SK-N-SH (cell line): Measurements from ENCODE around the gene ENTHD1. TPM values are rescaled to one million over a fixed set of nuclear protein-coding genes. Genes with fewer than 3 reads are reported as not detected.

Experiments
- CTCF ChIA-PET: fragments of 300-600, 350-600 bp; formaldehyde crosslinking; extraction: SDS; loops from one replicate; lab custom pipeline; 2021; lab: Yijun Ruan, JAX
- POLR2A ChIA-PET: fragments of 350-600 bp; sonication (Branson Sonifier 250); formaldehyde crosslinking; extraction: SDS; loops from one replicate; lab custom pipeline; 2020; ENCODE audit warnings: antibody characterized with exemption, inconsistent platforms; lab: Yijun Ruan, JAX
- DNase-seq: peaks from one replicate; pipeline ENCODE4 v3.0.0; 2012
- H2AFZ ChIP-seq: fragments of 200-600 bp; sonication (generic); 2 replicates; pipeline ENCODE4 v1.8.1; 2016; ENCODE audit warnings: antibody characterized with exemption, mild to moderate bottlenecking, low read depth
- H3F3A ChIP-seq: fragments of 200-600 bp; sonication (generic); replicated peaks from 2 replicates; pipeline ENCODE3; 2016; ENCODE audit warnings: antibody characterized with exemption, mild to moderate bottlenecking; ENCODE audit not compliant: insufficient read depth
- H3K27ac ChIP-seq, 2 experiments: fragments of 200-500 bp in 1 of 2; fragments of 200-600 bp in 1 of 2; sonication (Bioruptor generic) in 1 of 2; sonication (generic), shearing (Covaris generic) in 1 of 2; 2 replicates each; pipeline versions ENCODE4 v1.5.1 to v1.6.1; 2014 to 2016; ENCODE audit warnings: low read depth in 2 of 2, inconsistent platforms in 1 of 2, low read length in 1 of 2, mild to moderate bottlenecking in 1 of 2, mixed read lengths in 1 of 2
- H3K27me3 ChIP-seq: fragments of 200-600 bp; sonication (generic), shearing (Covaris generic); 2 replicates; pipeline ENCODE4 v1.6.1; 2016; ENCODE audit warnings: mixed run types; ENCODE audit not compliant: insufficient read depth
- H3K36me3 ChIP-seq, 2 experiments: fragments of 200-500 bp in 1 of 2; fragments of 200-600 bp in 1 of 2; sonication (Bioruptor generic) in 1 of 2; sonication (generic) in 1 of 2; replicated peaks in 1 of 2; 2 replicates each; pipeline versions ENCODE3 to v1.5.1; 2014 to 2016; ENCODE audit warnings: low read length in 1 of 2, mild to moderate bottlenecking in 1 of 2; ENCODE audit not compliant: insufficient read depth in 2 of 2, control insufficient read depth in 1 of 2
- H3K4me1 ChIP-seq, 2 experiments: fragments of 200-500 bp in 1 of 2; fragments of 200-600 bp in 1 of 2; sonication (Bioruptor generic) in 1 of 2; sonication (generic), shearing (Covaris generic) in 1 of 2; 2 replicates each; pipeline versions ENCODE4 v1.5.1 to v1.6.1; 2014 to 2016; ENCODE audit warnings: low read depth in 1 of 2, low read length in 1 of 2, mixed run types in 1 of 2; ENCODE audit not compliant: insufficient read depth in 2 of 2, control insufficient read depth in 1 of 2
- H3K4me2 ChIP-seq: fragments of 200-600 bp; sonication (generic), shearing (Covaris generic); 2 replicates; pipeline ENCODE4 v1.6.1; 2017; ENCODE audit warnings: mixed run types
- H3K4me3 ChIP-seq, 2 experiments: fragments of 200-500 bp in 1 of 2; fragments of 200-600 bp in 1 of 2; sonication (Bioruptor generic) in 1 of 2; sonication (generic), shearing (Covaris generic) in 1 of 2; 2 replicates each; pipeline versions ENCODE4 v1.5.1 to v1.8.1; 2014 to 2016; ENCODE audit warnings: low read depth in 2 of 2, inconsistent platforms in 1 of 2, low read length in 1 of 2, mild to moderate bottlenecking in 1 of 2, mixed read lengths in 1 of 2, moderate library complexity in 1 of 2
- H3K79me2 ChIP-seq: fragments of 200-600 bp; sonication (generic); 2 replicates; pipeline ENCODE4 v1.8.1; 2017; ENCODE audit warnings: mild to moderate bottlenecking; ENCODE audit not compliant: insufficient read depth
- H3K9ac ChIP-seq: fragments of 200-600 bp; sonication (generic); 2 replicates; pipeline ENCODE4 v1.6.1; 2017; ENCODE audit warnings: mixed run types
- H3K9me2 ChIP-seq: fragments of 200-600 bp; sonication (generic); 2 replicates; pipeline ENCODE4 v1.6.1; 2017; ENCODE audit warnings: mixed run types
- H3K9me3 ChIP-seq: fragments of 200-600 bp; sonication (generic); 2 replicates; pipeline ENCODE4 v1.6.1; 2017; ENCODE audit warnings: mixed run types, mild to moderate bottlenecking, moderate library complexity
- H4K20me1 ChIP-seq: fragments of 200-600 bp; sonication (generic); 2 replicates; pipeline ENCODE4 v1.6.1; 2017; ENCODE audit warnings: mild to moderate bottlenecking, mixed run types; ENCODE audit not compliant: insufficient read depth
- CHD2 ChIP-seq: fragments of 150-350 bp; IDR thresholded peaks from 2 replicates; pipeline ENCODE4 v1.6.1; 2018; ENCODE audit warnings: low read length; ENCODE audit not compliant: partially characterized antibody
- EP300 ChIP-seq, 2 experiments: IDR thresholded peaks; 2 replicates each; pipeline versions ENCODE4 v1.4.0 to v1.6.1; 2012; ENCODE audit warnings: borderline replicate concordance in 1 of 2, low read depth in 1 of 2, low read length in 1 of 2
- FOSL2 ChIP-seq: IDR thresholded peaks from 2 replicates; pipeline ENCODE4 v1.4.0; 2012; ENCODE audit warnings: low read depth, mild to moderate bottlenecking, moderate library complexity, borderline replicate concordance
- FOXJ3 ChIP-seq: sonication (generic); formaldehyde crosslinking; IDR thresholded peaks from 2 replicates; pipeline ENCODE4 v1.5.1; 2020; ENCODE audit warnings: mild to moderate bottlenecking, missing genetic modification reagents
- GATA2 ChIP-seq: sonication (generic); formaldehyde crosslinking; IDR thresholded peaks from 2 replicates; pipeline ENCODE4 v1.5.0; 2020; ENCODE audit warnings: mild to moderate bottlenecking, missing genetic modification reagents
- MEF2A ChIP-seq: IDR thresholded peaks from 2 replicates; pipeline ENCODE4 v1.4.0; 2012; ENCODE audit warnings: low read depth, borderline replicate concordance
- MXI1 ChIP-seq: IDR thresholded peaks from 2 replicates; pipeline ENCODE4 v1.6.1; 2012; ENCODE audit warnings: mild to moderate bottlenecking, low read depth, low read length, improper control_type of control experiment
- NFIC ChIP-seq: IDR thresholded peaks from 2 replicates; pipeline ENCODE4 v1.4.0; 2012; ENCODE audit warnings: borderline replicate concordance
- NRF1 ChIP-seq: IDR thresholded peaks from 2 replicates; pipeline ENCODE4 v1.6.1; 2012; ENCODE audit warnings: low read depth, mild to moderate bottlenecking, low read length
- PBX3 ChIP-seq: IDR thresholded peaks from 2 replicates; pipeline ENCODE4; 2012
- RAD21 ChIP-seq: IDR thresholded peaks from 2 replicates; pipeline ENCODE4 v1.6.1; 2012; ENCODE audit warnings: mild to moderate bottlenecking, low read length
- RXRA ChIP-seq: IDR thresholded peaks from 2 replicates; pipeline ENCODE4 v1.4.0; 2012; ENCODE audit warnings: low read depth, mild to moderate bottlenecking, borderline replicate concordance
- SIN3A ChIP-seq: IDR thresholded peaks from 2 replicates; pipeline ENCODE4 v1.6.1; 2012; ENCODE audit warnings: low read depth, mild to moderate bottlenecking, low read length, moderate library complexity, borderline replicate concordance
- SMC3 ChIP-seq: IDR thresholded peaks from 2 replicates; pipeline ENCODE4 v1.6.1; 2012; ENCODE audit warnings: low read depth, low read length, improper control_type of control experiment
- TCF12 ChIP-seq: IDR thresholded peaks from 2 replicates; pipeline ENCODE4 v1.4.0; 2012
- YY1 ChIP-seq: IDR thresholded peaks from 2 replicates; pipeline ENCODE4 v1.4.0; 2012; ENCODE audit warnings: low read depth, mild to moderate bottlenecking
- WGBS: methylation state at CpG from one replicate; pipeline ENCODE4 v1.1.6; 2017; ENCODE audit warnings: low lambda C conversion rate; 5-methylcytosine and 5-hydroxymethylcytosine counted together
- polyA plus RNA-seq, 3 experiments: library from polyadenylated mRNA; depleted of rRNA; stranded (reverse); fragments of >200 nt; gene quantifications; 2 replicates each; pipeline ENCODE4 v1.2.3, GENCODE V29; 2012
- TF ChIP-seq, protein P1 (sequence below): fragments of 150-350 bp; IDR thresholded peaks from 2 replicates; pipeline ENCODE4 v1.6.1; 2017; ENCODE audit warnings: antibody characterized with exemption, low read length, low read depth, borderline replicate concordance
- TF ChIP-seq, protein P2 (sequence below): IDR thresholded peaks from 2 replicates; pipeline ENCODE4 v1.6.1; 2012; ENCODE audit warnings: mild to moderate bottlenecking, low read depth, low read length, moderate library complexity
- TF ChIP-seq, protein P3 (sequence below): IDR thresholded peaks from 2 replicates; pipeline ENCODE4 v1.4.0; 2012; ENCODE audit warnings: low read depth, borderline replicate concordance
- TF ChIP-seq, protein P4 (sequence below): fragments of 150-350 bp; IDR thresholded peaks from 2 replicates; pipeline ENCODE4 v1.6.1; 2016; ENCODE audit warnings: mild to moderate bottlenecking, low read depth, low read length

The ENTHD1 gene
- polyA plus RNA-seq, 1 of the 3 experiments (the other 2 are of a cell fraction), result not detected

GRCh38 chr22:39917197-39917643, 23.7 kb upstream of the ENTHD1 start:
- 44% methylated on average over 4 of the region's 5 CpGs for WGBS
- Histone ChIP-seq H3K9me2 (no peaks in the 10 kb centered on the region), H3K27ac (no peak overlapping the region), H3K4me1 (peaks cover 0 to 4% of the 10 kb centered on the region in 2 experiments; a peak in 1 of 4 replicates), H2AFZ (no peak overlapping the region), H3K9ac (no peak overlapping the region), H3F3A (no peaks in the 10 kb centered on the region), H3K79me2 (no peaks in the 10 kb centered on the region), H3K9me3 (no peaks in the 10 kb centered on the region), H4K20me1 (no peaks in the 10 kb centered on the region), H3K27me3 (no peaks in the 10 kb centered on the region), H3K4me3 (no peak overlapping the region), H3K4me2 (no peak overlapping the region), H3K36me3 (no peaks in the 10 kb centered on the region)
- TF ChIP-seq FOXJ3 (CRISPR knock-in tag) (no peak), NRF1 (no peak), MXI1 (no peak), MEF2A (no peak), FOSL2 (no peak), GATA2 (CRISPR knock-in tag) (no peak), EP300 (IDR thresholded peaks at IDR 0.05; ENCODE audit: borderline replicate concordance in 1 of 2, low read depth in 1 of 2, low read length in 1 of 2) (no peak), PBX3 (no peak), CHD2 (no peak), RAD21 (no peak), TCF12 (no peak), NFIC (no peak), SIN3A (no peak), SMC3 (no peak), RXRA (no peak), YY1 (no peak)
- TF ChIP-seq, protein P1, sequence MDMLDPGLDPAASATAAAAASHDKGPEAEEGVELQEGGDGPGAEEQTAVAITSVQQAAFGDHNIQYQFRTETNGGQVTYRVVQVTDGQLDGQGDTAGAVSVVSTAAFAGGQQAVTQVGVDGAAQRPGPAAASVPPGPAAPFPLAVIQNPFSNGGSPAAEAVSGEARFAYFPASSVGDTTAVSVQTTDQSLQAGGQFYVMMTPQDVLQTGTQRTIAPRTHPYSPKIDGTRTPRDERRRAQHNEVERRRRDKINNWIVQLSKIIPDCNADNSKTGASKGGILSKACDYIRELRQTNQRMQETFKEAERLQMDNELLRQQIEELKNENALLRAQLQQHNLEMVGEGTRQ, result no peak
- TF ChIP-seq, protein P2, sequence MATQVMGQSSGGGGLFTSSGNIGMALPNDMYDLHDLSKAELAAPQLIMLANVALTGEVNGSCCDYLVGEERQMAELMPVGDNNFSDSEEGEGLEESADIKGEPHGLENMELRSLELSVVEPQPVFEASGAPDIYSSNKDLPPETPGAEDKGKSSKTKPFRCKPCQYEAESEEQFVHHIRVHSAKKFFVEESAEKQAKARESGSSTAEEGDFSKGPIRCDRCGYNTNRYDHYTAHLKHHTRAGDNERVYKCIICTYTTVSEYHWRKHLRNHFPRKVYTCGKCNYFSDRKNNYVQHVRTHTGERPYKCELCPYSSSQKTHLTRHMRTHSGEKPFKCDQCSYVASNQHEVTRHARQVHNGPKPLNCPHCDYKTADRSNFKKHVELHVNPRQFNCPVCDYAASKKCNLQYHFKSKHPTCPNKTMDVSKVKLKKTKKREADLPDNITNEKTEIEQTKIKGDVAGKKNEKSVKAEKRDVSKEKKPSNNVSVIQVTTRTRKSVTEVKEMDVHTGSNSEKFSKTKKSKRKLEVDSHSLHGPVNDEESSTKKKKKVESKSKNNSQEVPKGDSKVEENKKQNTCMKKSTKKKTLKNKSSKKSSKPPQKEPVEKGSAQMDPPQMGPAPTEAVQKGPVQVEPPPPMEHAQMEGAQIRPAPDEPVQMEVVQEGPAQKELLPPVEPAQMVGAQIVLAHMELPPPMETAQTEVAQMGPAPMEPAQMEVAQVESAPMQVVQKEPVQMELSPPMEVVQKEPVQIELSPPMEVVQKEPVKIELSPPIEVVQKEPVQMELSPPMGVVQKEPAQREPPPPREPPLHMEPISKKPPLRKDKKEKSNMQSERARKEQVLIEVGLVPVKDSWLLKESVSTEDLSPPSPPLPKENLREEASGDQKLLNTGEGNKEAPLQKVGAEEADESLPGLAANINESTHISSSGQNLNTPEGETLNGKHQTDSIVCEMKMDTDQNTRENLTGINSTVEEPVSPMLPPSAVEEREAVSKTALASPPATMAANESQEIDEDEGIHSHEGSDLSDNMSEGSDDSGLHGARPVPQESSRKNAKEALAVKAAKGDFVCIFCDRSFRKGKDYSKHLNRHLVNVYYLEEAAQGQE, result no peak
- TF ChIP-seq, protein P3, sequence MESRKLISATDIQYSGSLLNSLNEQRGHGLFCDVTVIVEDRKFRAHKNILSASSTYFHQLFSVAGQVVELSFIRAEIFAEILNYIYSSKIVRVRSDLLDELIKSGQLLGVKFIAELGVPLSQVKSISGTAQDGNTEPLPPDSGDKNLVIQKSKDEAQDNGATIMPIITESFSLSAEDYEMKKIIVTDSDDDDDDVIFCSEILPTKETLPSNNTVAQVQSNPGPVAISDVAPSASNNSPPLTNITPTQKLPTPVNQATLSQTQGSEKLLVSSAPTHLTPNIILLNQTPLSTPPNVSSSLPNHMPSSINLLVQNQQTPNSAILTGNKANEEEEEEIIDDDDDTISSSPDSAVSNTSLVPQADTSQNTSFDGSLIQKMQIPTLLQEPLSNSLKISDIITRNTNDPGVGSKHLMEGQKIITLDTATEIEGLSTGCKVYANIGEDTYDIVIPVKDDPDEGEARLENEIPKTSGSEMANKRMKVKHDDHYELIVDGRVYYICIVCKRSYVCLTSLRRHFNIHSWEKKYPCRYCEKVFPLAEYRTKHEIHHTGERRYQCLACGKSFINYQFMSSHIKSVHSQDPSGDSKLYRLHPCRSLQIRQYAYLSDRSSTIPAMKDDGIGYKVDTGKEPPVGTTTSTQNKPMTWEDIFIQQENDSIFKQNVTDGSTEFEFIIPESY, result no peak
- TF ChIP-seq, protein P4, sequence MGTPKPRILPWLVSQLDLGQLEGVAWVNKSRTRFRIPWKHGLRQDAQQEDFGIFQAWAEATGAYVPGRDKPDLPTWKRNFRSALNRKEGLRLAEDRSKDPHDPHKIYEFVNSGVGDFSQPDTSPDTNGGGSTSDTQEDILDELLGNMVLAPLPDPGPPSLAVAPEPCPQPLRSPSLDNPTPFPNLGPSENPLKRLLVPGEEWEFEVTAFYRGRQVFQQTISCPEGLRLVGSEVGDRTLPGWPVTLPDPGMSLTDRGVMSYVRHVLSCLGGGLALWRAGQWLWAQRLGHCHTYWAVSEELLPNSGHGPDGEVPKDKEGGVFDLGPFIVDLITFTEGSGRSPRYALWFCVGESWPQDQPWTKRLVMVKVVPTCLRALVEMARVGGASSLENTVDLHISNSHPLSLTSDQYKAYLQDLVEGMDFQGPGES, result no peak
- ChIA-PET CTCF (no interaction called here), POLR2A (no interaction called here)
- no peak for DNase-seq
